Left kidney (tissue), 2 donors: ENCODE data around the gene CFAP69. TPM values are rescaled to one million over a fixed set of nuclear protein-coding genes. Genes with fewer than 3 reads are reported as not detected.
"Not testable (repeated sequence)": the region's sequence is repeated elsewhere in the genome, so short reads cannot be mapped to it uniquely, and the experiment has no call there.

Experiments used
- DNase-seq: peaks from one replicate; pipeline ENCODE4 v3.0.0-alpha.2; 2013
- polyA plus RNA-seq: library from polyadenylated mRNA; unstranded; fragments of 120-200 nt; gene quantifications from one replicate; pipeline ENCODE4 v1.2.1, GENCODE V29; 2013; ENCODE audit not compliant: insufficient read length

CFAP69 gene
- polyA plus RNA-seq, 1 donor: 22.5 TPM

GRCh38 chr7:90230834-90231233, 14.1 kb upstream of the CFAP69 start:
- no peak for DNase-seq

GRCh38 chr7:90231304-90231703, 13.7 kb upstream of the CFAP69 start:
- DNase-seq: no peak

GRCh38 chr7:90232430-90232829, 12.5 kb upstream of the CFAP69 start:
- DNase-seq: no peak

GRCh38 chr7:90233569-90233968, 11.4 kb upstream of the CFAP69 start:
- DNase-seq: no peak

GRCh38 chr7:90236721-90237289, 8.2 kb upstream of the CFAP69 start:
- DNase-seq: no peak

GRCh38 chr7:90238022-90238421, 7.0 kb upstream of the CFAP69 start:
- no peak for DNase-seq

- DNase-seq: no peak
These were observed 6.4 kb upstream of the CFAP69 start for GRCh38 chr7:90238583-90238982.

- DNase-seq: no peak
These were observed 5.9 kb upstream of the CFAP69 start for GRCh38 chr7:90239050-90239449.

GRCh38 chr7:90239625-90240228, 5.2 kb upstream of the CFAP69 start:
- DNase-seq: no peak

- DNase-seq: no peak
These were observed 2.4 kb upstream of the CFAP69 start for GRCh38 chr7:90242369-90243168.

GRCh38 chr7:90243556-90243955, 1.4 kb upstream of the CFAP69 start:
- no peak for DNase-seq

GRCh38 chr7:90244565-90244908, 437 bp upstream of the CFAP69 start:
- no peak for DNase-seq

GRCh38 chr7:90246171-90246570, 1.2 kb downstream of the CFAP69 start:
- DNase-seq: no peak

- no peak for DNase-seq
These were observed 3.7 kb downstream of the CFAP69 start for GRCh38 chr7:90248706-90249105.

- no peak for DNase-seq
These were observed 5.8 kb downstream of the CFAP69 start for GRCh38 chr7:90250601-90251303.

GRCh38 chr7:90251304-90251635, 6.3 kb downstream of the CFAP69 start:
- DNase-seq: no peak

- not testable (repeated sequence) for DNase-seq
These were observed 11.0 kb downstream of the CFAP69 start for GRCh38 chr7:90256011-90256410.

- DNase-seq: no peak
These were observed 11.8 kb downstream of the CFAP69 start for GRCh38 chr7:90256778-90257177.

GRCh38 chr7:90261441-90261840, 16.5 kb downstream of the CFAP69 start:
- DNase-seq: no peak

GRCh38 chr7:90262438-90262837, 17.5 kb downstream of the CFAP69 start:
- no peak for DNase-seq

GRCh38 chr7:90266808-90267207, 21.8 kb downstream of the CFAP69 start:
- no peak for DNase-seq

- no peak for DNase-seq
These were observed 22.4 kb downstream of the CFAP69 start for GRCh38 chr7:90267263-90267858.

- no peak for DNase-seq
These were observed 24.2 kb downstream of the CFAP69 start for GRCh38 chr7:90269163-90269562.
